ENCODE results near the gene ORC1. TPM values are rescaled to one million over a fixed set of nuclear protein-coding genes. Genes with fewer than 3 reads are reported as not detected.

Gene ORC1
- polyA plus RNA-seq, 1 experiment = 2.8 TPM

- DNase-seq (ENCODE audit: low read depth) = no peak
- Histone ChIP-seq H3K27me3 (ENCODE audit: control insufficient read depth, insufficient read depth, low read length) (no peaks in the 10 kb centered on the region), H3K36me3 (ENCODE audit: control insufficient read depth, insufficient read depth, low read length) (peaks cover 73% of the 10 kb centered on the region), H3K4me3 (ENCODE audit: low read depth, low read length) (no peak overlapping the region)
- POLR2A ChIA-PET = no interaction called here
- TF ChIP-seq, protein P1, sequence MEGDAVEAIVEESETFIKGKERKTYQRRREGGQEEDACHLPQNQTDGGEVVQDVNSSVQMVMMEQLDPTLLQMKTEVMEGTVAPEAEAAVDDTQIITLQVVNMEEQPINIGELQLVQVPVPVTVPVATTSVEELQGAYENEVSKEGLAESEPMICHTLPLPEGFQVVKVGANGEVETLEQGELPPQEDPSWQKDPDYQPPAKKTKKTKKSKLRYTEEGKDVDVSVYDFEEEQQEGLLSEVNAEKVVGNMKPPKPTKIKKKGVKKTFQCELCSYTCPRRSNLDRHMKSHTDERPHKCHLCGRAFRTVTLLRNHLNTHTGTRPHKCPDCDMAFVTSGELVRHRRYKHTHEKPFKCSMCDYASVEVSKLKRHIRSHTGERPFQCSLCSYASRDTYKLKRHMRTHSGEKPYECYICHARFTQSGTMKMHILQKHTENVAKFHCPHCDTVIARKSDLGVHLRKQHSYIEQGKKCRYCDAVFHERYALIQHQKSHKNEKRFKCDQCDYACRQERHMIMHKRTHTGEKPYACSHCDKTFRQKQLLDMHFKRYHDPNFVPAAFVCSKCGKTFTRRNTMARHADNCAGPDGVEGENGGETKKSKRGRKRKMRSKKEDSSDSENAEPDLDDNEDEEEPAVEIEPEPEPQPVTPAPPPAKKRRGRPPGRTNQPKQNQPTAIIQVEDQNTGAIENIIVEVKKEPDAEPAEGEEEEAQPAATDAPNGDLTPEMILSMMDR (IDR thresholded peaks at IDR 0.05; ENCODE audit: insufficient read depth, low read depth, low read length) = no peak
- CTCF ChIA-PET = no interaction called here
These were observed 45.2 kb downstream of the ORC1 start for GRCh38 chr1:52358851-52359497.

- CTCF ChIA-PET = interaction anchor here (0.5 to 1.0 kb wide), 2 partner anchors 40 to 231 kb away, joined by 3 read pairs; no protein-coding TSS in a partner anchor
- POLR2A ChIA-PET = no interaction called here
- H3K4me3 ChIP-seq (ENCODE audit: low read depth, low read length) = no peak overlapping the region
- no peak for DNase-seq (ENCODE audit: low read depth)
- H3K27me3 ChIP-seq (ENCODE audit: control insufficient read depth, insufficient read depth, low read length) = no peaks in the 10 kb centered on the region
- peaks cover 81% of the 10 kb centered on the region for H3K36me3 ChIP-seq (ENCODE audit: control insufficient read depth, insufficient read depth, low read length)
- TF ChIP-seq, protein P1 (IDR thresholded peaks at IDR 0.05; ENCODE audit: insufficient read depth, low read depth, low read length) = no peak
These were observed 46.8 kb downstream of the ORC1 start for GRCh38 chr1:52357397-52357796.

DNA sequence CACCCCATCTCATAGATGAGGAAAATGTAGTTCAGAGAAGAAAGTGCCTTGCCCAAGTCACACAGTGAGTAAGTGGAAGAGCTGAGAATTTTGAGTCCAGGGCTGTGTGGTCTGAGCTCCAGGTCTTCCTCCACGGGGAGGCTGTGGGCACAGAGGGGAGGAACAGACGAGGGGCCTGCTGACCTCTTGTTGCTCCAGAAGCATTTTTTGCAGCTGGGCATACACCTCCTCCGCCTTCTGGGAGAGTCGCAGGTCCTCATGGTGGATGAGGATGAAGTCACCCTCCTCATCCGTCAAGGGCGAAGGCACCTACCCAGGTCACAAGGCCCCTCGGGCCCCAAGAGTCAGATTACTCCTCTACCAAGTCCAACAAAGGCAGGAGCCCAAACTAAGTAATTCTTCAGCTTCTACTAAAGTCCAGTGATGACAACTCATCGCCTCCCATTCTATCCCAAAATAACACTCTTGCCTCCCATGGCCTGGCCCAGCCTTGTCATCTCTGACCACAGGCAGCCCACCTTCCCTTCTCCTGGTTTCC, 47.3 kb downstream of the ORC1 start:
- CTCF ChIA-PET = interaction anchor here (1.0 kb wide), 1 partner anchor 230 kb away, joined by 3 read pairs; no protein-coding TSS in a partner anchor
- TF ChIP-seq, protein P1 (IDR thresholded peaks at IDR 0.05; ENCODE audit: insufficient read depth, low read depth, low read length) = no peak
- no peaks in the 10 kb centered on the region for H3K27me3 ChIP-seq (ENCODE audit: control insufficient read depth, insufficient read depth, low read length)
- H3K36me3 ChIP-seq (ENCODE audit: control insufficient read depth, insufficient read depth, low read length) = peaks cover 76% of the 10 kb centered on the region
- POLR2A ChIA-PET = no interaction called here
- H3K4me3 ChIP-seq (ENCODE audit: low read depth, low read length) = no peak overlapping the region
- DNase-seq (ENCODE audit: low read depth) = no peak

DNA sequence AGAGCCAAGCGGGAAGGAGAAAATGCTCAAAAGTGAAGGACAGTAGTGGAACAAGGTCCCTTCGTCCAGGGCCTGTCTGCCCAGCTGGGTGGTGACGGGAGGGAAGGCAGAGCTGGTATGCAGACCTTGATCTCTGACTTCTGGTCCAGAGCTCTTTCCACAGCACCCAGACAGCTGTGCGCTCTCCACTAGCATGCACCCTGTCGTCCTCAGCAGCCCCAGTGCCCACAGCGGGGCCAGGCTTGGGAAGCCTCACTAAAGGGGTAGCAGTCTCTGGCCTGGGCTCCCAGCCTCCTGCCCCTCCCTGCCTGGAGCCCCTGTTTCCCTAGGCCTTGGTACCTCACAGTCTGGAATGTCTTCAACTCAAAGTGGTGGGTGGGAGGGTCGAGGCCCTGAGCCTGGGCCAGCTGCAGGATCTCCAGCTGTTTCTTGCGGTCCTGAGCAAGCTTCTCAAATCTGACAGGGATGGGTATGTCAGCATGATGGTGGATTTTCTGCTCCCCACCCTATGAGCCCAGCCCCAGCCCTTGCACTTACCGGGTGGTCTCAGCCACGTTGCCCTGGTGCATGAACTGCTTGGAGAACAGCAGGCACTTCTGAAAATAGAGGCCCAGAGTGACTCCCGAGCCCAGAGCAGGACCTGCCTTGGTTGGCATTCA, 48.2 kb downstream of the ORC1 start:
- no peak overlapping the region for H3K4me3 ChIP-seq (ENCODE audit: low read depth, low read length)
- CTCF ChIA-PET = interaction anchor here (1.0 kb wide), 1 partner anchor 229 kb away, joined by 3 read pairs; no protein-coding TSS in a partner anchor
- TF ChIP-seq, protein P1 (IDR thresholded peaks at IDR 0.05; ENCODE audit: insufficient read depth, low read depth, low read length) = no peak
- POLR2A ChIA-PET = no interaction called here
- no peaks in the 10 kb centered on the region for H3K27me3 ChIP-seq (ENCODE audit: control insufficient read depth, insufficient read depth, low read length)
- peaks cover 72% of the 10 kb centered on the region for H3K36me3 ChIP-seq (ENCODE audit: control insufficient read depth, insufficient read depth, low read length)
- DNase-seq (ENCODE audit: low read depth) = no peak

- Histone ChIP-seq H3K36me3 (ENCODE audit: control insufficient read depth, insufficient read depth, low read length) (peaks cover 67% of the 10 kb centered on the region), H3K4me3 (ENCODE audit: low read depth, low read length) (no peak overlapping the region), H3K27me3 (ENCODE audit: control insufficient read depth, insufficient read depth, low read length) (no peaks in the 10 kb centered on the region)
- ChIA-PET POLR2A (no interaction called here), CTCF (no interaction called here)
- TF ChIP-seq, protein P1 (IDR thresholded peaks at IDR 0.05; ENCODE audit: insufficient read depth, low read depth, low read length) = no peak
- DNase-seq (ENCODE audit: low read depth) = no peak
These were observed 48.8 kb downstream of the ORC1 start for GRCh38 chr1:52355436-52355835.

Data from BJ (cell line).